ENCODE data around the gene KSR1.

The KSR1 gene

DNA sequence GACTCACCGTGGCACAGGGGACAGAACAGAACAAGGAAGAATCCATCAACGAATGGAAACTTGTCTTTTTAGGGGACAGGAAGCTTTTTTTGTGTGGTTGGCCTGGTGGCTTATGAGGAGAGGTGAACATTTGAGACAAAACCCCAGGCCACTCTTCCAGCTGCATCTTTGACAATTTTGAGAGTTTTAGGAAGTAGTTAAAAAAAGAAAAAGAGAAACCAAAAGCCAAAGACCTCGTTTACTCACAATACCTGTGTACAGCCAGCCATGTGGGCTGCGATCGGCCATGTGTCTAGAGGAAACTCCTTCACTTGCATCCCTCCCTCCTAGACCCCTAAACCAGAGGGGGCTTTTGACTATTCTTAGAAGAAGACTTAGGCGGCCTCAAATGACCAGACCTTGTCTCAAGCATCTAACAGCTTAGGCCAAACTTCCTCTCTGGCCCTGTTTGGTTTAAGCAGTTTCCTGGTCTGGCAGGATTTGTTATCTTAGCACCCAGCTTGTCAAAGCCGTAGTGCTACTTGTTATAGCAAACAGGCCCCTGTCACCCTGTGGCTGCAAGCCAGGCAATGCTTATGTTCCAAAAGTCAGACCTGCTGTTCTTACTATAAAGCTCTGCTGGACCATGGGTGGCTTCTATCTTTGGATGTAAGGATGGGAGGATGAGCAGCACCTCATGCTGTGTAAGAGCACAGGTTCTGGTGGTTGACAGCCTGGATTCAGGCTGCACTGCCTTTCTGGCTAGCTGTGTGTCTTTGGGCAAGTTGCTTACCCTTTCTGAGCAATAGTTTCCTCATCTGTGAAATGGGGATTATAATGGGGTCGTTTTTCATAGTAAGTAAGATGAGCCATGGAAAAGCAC is 17.7 kb downstream of the KSR1 start:
- no peak for DNase-seq (ENCODE audit: extremely low read depth, low read depth)

DNA sequence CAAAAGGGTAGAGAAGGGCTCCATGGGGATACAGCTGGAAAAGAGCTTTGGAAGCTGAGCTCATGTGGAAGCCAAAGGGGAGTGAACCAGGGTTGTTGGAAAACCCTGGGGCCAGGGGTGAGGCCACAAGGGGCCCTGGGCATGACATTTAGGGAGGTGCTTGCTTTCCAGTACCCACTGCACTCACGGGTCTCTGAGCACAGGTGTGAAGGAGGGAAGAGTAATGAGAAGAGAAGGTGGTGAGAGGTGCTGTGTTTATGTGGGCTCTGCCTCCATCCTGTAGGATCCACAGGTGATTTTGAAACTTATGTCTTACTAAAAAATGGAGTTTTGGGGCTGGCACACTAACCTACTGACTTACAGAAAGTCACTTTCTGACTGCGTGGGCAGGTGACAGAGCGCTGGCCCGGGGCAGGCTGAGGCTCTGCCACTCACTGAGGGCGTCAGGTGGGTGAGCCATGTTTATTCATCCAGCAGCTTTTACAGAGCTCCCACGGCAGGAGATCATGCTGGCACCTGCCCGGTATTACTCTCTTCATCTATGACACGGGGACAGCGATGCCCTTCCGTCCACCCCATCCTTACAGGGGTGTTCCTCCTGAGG is 18.9 kb downstream of the KSR1 start:
- TF ChIP-seq, protein P1, sequence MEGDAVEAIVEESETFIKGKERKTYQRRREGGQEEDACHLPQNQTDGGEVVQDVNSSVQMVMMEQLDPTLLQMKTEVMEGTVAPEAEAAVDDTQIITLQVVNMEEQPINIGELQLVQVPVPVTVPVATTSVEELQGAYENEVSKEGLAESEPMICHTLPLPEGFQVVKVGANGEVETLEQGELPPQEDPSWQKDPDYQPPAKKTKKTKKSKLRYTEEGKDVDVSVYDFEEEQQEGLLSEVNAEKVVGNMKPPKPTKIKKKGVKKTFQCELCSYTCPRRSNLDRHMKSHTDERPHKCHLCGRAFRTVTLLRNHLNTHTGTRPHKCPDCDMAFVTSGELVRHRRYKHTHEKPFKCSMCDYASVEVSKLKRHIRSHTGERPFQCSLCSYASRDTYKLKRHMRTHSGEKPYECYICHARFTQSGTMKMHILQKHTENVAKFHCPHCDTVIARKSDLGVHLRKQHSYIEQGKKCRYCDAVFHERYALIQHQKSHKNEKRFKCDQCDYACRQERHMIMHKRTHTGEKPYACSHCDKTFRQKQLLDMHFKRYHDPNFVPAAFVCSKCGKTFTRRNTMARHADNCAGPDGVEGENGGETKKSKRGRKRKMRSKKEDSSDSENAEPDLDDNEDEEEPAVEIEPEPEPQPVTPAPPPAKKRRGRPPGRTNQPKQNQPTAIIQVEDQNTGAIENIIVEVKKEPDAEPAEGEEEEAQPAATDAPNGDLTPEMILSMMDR (IDR thresholded peaks at IDR 0.05; ENCODE audit: low read depth, low read length, missing control alignments), result no peak
- no peak overlapping the region for H3K4me3 ChIP-seq (replicated peaks; ENCODE audit: low read depth, low read length)
- no peak for DNase-seq (ENCODE audit: extremely low read depth, low read depth)

More for the DNA sequence above, 17.7 kb downstream of the KSR1 start:
- H3K4me3 ChIP-seq (replicated peaks; ENCODE audit: low read depth, low read length), result no peak overlapping the region
- TF ChIP-seq, protein P1 (IDR thresholded peaks at IDR 0.05; ENCODE audit: low read depth, low read length, missing control alignments), result no peak

DNA sequence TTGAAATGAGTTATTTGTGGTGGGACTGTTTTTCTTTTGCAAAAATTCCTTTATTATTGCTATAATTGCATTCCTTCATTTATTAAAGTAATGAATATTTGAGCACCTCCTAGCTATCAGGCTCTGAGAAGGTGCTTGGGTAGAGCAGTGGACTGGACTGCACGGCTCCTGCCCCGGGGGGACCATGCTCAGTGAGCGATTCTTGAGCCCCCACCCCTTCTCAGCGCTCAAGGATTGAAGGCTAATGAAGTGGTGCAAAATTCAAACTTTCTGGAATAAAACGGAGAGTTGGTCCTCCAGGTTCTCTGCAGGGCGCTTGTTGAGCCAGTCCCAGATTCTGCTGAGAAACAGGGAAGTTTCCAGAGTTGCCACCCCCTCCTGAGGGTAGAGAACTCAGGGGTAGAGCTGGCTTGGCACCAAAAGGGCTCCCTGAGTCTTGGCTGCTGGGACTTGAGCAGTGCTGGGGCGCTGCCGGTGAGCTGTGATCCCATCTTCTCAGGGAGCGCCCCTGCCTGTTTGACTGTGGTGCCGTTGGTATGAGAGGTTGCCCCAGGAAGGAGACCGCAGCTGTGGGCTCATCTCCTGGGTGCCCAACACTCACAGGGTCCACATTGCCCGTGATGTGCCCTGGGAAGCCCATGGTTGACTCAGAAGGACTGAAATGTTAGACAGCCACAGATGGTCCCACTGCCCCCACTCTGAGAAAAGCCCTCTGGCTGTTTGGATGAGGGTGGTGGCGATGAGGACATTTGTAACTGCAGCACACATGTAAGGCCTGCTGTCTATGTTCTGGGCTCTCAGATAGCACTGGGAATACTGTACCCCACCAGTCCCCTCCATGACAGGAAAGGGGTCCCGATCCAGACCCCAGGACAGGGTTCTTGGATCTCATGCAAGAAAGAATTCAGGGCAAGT is 20.0 kb downstream of the KSR1 start:
- TF ChIP-seq, protein P1 (IDR thresholded peaks at IDR 0.05; ENCODE audit: low read depth, low read length, missing control alignments), result no peak
- H3K4me3 ChIP-seq (replicated peaks; ENCODE audit: low read depth, low read length), result no peak overlapping the region
- DNase-seq (ENCODE audit: extremely low read depth, low read depth), result no peak

- TF ChIP-seq, protein P1 (IDR thresholded peaks at IDR 0.05; ENCODE audit: low read depth, low read length, missing control alignments), result no peak
- H3K4me3 ChIP-seq (replicated peaks; ENCODE audit: low read depth, low read length), result no peak overlapping the region
- DNase-seq (ENCODE audit: extremely low read depth, low read depth), result no peak
These were observed 21.0 kb downstream of the KSR1 start for GRCh38 chr17:27477050-27477888.

GRCh38 chr17:27477971-27478684 is 21.9 kb downstream of the KSR1 start:
- no peak overlapping the region for H3K4me3 ChIP-seq (replicated peaks; ENCODE audit: low read depth, low read length)
- DNase-seq (ENCODE audit: extremely low read depth, low read depth), result no peak
- TF ChIP-seq, protein P1 (IDR thresholded peaks at IDR 0.05; ENCODE audit: low read depth, low read length, missing control alignments), result no peak
